ENCODE results near the gene FGD6. TPM values are rescaled to one million over a fixed set of nuclear protein-coding genes. Genes with fewer than 3 reads are reported as not detected.

FGD6 gene
- total RNA-seq, 2 donors from 2014 or later = 7.4 to 11.4 TPM

- DNase-seq (ENCODE audit: low spot score) = no peak
- intact Hi-C loops (cut with DNase I) = no loop called here
These were observed 26.1 kb downstream of the FGD6 start for GRCh38 chr12:95191060-95191696.

- intact Hi-C loops (cut with DNase I) = no loop called here
- DNase-seq (ENCODE audit: low spot score) = no peak
These were observed 29.3 kb downstream of the FGD6 start for GRCh38 chr12:95187865-95188415.

- intact Hi-C loops (cut with DNase I) = no loop called here
- DNase-seq (ENCODE audit: low spot score) = no peak
These were observed 31.4 kb downstream of the FGD6 start for GRCh38 chr12:95185854-95186253.

GRCh38 chr12:95185072-95185471 lies 32.2 kb downstream of the FGD6 start:
- intact Hi-C loops (cut with DNase I) = no loop called here
- DNase-seq (ENCODE audit: low spot score) = no peak

DNA sequence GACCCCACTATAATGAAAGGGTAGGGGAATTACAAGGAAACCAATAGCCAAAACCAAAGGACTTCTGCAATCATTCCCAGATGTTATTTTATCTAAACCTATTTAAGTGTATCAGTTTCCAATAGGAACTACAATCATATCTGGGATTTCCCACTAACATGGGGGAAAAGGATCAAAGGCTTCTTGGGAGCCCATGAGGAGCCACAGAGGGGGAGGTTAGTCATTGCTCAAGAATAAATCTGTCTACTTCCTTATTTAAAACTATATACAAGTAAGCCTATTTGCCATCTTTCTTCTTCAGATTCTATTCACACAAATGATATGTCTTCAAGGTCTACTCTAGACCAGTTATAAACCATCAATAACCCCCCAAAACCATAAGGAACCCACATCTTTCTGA lies 33.1 kb downstream of the FGD6 start:
- no peak for DNase-seq (ENCODE audit: low spot score)
- intact Hi-C loops (cut with DNase I) = no loop called here

DNA sequence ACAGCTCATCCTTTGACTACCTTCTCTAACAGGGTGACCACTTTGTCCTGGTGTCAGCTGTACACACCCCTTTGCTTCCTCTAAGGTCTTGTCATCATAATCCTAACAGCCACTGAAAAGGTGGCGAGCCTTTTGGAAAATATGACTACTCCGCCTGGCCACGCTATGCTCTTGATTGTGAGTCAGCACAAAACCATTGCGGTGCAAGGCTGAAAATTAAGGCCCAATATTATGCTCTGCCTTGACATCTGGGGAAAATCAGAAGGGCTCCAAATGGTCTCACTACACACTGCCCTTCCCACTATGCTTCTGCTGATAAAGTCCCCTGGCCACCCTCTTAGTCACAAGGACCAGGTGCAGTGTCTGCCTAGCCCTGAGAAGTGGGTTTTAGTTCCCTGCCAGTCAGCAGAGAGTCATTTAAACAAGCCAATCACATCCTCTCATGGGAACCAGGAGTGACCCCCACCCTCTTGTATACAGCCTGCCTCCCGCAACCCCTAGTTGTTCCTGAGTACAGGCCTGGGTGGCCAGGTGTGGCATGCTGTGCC lies 34.3 kb downstream of the FGD6 start:
- intact Hi-C loops (cut with DNase I) = no loop called here
- no peak for DNase-seq (ENCODE audit: low spot score)

- DNase-seq (ENCODE audit: low spot score) = no peak
- intact Hi-C loops (cut with DNase I) = no loop called here
These were observed 36.2 kb downstream of the FGD6 start for GRCh38 chr12:95181103-95181502.

GRCh38 chr12:95179011-95179410 lies 38.3 kb downstream of the FGD6 start:
- intact Hi-C loops (cut with DNase I) = no loop called here
- no peak for DNase-seq (ENCODE audit: low spot score)

DNA sequence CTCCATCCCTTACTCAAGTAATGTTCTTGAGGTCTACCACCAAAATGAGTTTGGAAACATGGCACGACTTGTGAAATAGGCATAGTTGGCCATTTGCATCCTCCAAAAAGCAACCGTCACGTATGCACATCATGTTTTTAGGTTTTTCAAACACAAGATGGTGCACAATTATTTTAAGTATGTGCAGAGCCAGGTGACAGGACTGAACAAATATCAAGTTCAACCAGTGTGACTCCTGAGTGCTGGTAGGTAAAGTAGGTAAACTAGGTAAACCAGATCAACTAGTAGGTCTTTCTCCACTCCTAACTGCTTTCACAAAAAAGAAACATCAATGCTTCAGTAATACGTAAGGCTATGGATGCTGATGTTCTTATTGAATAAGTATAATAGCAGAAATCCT lies 39.1 kb downstream of the FGD6 start:
- no peak for DNase-seq (ENCODE audit: low spot score)
- intact Hi-C loops (cut with DNase I) = no loop called here

DNA sequence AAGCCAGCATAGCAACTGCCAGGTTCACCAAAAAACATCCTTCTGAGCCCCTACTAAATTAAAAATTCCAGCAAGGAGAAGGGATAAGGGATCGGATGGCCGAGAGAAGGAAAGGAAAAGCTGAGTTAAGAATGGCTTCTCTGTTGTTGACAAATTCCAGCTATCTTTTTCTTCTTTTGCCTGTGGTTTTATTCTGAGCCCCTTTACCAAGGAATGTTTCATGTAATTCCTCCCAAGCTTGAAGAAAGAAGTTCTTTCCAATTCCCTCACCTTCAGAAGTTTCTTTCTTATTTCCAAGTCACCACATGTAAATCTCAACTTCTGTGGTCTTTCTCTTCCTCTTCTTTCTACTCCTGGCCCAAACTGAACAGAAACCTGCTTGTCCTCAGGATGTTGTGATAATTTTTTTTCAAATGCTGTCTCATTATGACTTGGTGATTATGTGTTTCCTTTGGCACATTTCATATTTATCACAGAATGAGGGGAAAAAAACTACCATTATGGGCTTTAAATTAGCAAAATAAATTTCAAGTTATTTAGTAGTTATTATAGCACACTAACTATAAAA lies 40.0 kb downstream of the FGD6 start:
- intact Hi-C loops (cut with DNase I) = no loop called here
- no peak for DNase-seq (ENCODE audit: low spot score)

DNA sequence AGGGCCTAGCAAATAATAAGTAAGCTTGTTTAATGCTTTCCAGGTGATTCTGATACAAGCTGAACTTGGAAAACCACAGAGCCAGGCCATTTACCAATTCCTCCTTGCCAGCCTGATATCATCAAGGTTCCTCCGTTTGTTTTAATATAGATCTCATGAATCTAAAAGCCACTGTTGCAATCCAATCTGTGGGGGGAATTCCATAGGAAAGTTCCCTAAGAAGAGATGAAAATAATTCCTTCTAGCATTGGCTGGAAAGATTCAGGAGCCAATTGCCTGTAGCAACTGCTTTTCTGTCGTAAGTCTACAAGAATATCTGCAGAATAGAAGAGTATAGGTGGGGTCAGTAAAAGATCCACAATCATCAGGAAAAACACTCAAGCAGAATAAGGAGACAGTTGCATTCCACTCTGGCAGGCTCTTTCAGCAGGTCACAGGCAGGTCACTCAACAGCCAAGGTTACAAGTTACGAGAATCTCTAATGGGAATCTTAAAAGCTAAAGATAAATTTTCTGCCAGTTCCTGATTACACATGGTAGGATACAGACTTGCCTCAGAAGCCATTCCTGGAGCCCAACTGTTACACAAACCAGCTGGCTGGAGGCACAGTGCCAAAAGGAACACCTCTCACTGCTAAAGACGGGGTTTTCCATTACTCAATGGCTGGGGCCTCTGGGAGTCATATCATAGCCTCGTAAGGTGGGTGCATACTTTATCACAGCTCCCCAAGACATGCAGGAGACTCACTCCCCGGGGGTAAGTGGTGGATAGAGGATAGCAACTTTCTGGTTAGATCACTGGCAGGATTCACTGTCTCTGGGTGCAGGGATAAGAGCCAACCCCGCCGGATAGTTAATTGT lies 43.6 kb downstream of the FGD6 start:
- intact Hi-C loops (cut with DNase I) = no loop called here
- no peak for DNase-seq (ENCODE audit: low spot score)

DNA sequence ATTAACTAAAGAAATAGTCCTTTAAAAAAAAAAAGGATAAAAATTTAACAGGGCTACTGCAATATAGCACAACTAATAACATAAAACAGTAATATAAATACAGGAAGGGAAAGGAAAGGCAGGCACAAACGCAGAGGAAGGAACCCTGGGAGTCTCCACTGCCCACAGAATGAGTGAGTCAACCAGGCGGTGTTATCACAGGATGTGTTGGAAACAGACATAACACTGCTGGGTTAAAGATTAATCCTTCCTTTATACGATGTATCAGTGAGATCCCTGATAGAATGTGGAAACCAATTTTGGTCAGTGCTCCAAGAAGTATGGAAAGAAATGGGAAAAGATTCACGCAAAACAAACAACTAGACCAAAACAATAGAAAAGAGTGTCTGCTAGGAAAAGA lies 47.9 kb downstream of the FGD6 start:
- intact Hi-C loops (cut with DNase I) = no loop called here
- no peak for DNase-seq (ENCODE audit: low spot score)

GRCh38 chr12:95168746-95169145 lies 48.5 kb downstream of the FGD6 start:
- DNase-seq (ENCODE audit: low spot score) = no peak
- intact Hi-C loops (cut with DNase I) = no loop called here

DNA sequence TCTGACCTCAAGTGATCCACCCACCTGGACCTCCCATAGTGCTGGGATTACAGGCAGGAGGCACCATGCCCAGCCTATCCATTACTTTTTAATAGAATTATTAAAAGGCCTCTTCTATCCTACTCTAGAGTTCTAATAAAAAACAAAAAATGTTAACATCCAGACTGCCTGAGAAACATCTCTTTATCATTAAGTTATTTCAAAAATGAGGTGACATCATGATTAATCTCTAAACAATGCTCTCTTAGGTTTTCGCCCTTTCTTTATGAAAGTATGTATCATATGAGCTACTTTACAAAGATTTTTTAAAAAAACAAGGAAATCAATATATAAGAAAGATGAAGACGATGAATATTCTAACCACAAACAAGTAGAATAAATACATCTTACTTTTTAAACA lies 52.6 kb downstream of the FGD6 start:
- intact Hi-C loops (cut with DNase I) = loop anchor here in 1 of 2 donors (5.0 kb wide), 1 partner anchor 457 kb away; no protein-coding TSS in a partner anchor
- DNase-seq (ENCODE audit: low spot score) = no peak

DNA sequence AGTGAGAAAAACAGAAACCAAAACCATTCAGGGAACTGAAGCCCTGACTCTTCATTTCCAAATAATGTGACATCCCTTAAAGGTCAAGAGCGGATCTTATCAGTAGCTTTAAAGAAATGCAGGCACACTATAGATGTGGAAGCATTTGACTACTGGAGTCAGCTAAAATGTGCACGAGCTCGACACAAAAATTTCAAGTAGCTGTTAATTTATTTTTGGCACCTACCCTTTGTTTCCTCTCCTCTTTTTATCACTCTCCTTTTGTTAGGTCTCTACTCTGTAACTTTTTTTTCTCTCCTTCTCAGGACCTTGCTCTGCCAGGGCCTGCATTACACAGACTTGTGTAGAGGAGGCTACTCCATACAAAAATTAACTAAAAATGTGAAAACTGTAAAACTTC lies 58.3 kb downstream of the FGD6 start:
- intact Hi-C loops (cut with DNase I) = no loop called here
- DNase-seq (ENCODE audit: low spot score) = no peak

DNA sequence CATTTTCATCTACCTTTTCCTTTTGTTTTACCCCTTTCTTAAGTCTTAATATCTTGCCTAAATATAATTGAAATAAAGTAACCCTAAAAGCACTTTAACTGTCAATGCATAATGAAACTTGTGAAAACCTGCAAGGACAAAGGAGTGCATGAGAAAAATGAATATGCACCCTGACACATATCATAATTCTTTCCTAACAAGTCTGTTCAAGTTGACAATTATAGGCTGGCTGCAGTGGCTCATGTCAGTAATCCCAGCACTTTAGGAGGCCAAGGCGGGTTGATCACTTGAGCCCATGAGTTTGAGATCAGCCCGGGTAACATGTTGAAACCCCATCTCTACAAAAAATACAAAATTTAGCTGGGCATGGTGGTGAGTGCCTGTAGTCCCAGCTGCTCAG lies 65.4 kb downstream of the FGD6 start:
- intact Hi-C loops (cut with DNase I) = no loop called here
- DNase-seq (ENCODE audit: low spot score) = no peak

- intact Hi-C loops (cut with DNase I) = no loop called here
- no peak for DNase-seq (ENCODE audit: low spot score)
These were observed 65.9 kb downstream of the FGD6 start for GRCh38 chr12:95151406-95151805.

GRCh38 chr12:95150501-95150900 lies 66.8 kb downstream of the FGD6 start:
- DNase-seq (ENCODE audit: low spot score) = no peak
- intact Hi-C loops (cut with DNase I) = no loop called here

- no peak for DNase-seq (ENCODE audit: low spot score)
- intact Hi-C loops (cut with DNase I) = no loop called here
These were observed 69.4 kb downstream of the FGD6 start for GRCh38 chr12:95147866-95148265.

- DNase-seq (ENCODE audit: low spot score) = no peak
- intact Hi-C loops (cut with DNase I) = no loop called here
These were observed 70.5 kb downstream of the FGD6 start for GRCh38 chr12:95146769-95147168.
